HCT116 (cell line): ENCODE measurements around the gene VTI1B. TPM values are rescaled to one million over a fixed set of nuclear protein-coding genes. Genes with fewer than 3 reads are reported as not detected.

Experiments used
- ATAC-seq: fragments of 200-7000 bp; cut with Tn5 transposase; 2 replicates; pipeline ENCODE4 v1.9.1; 2020; ENCODE audit warnings: mild to moderate bottlenecking, moderate library complexity
- BruUV-seq: library from RNA; stranded (reverse); fragments of 400-500 nt; replicated peaks from 2 replicates; lab custom pipeline; 2021; lab: Mats Ljungman, UMichigan
- CTCF ChIA-PET: fragments of 300-600 bp; sonication (Branson Sonifier 250); formaldehyde crosslinking; loops from one replicate; lab custom pipeline; 2021; ENCODE audit warnings: antibody characterized with exemption; lab: Charles Lee
- POLR2A ChIA-PET: fragments of 300-600, 350-600 bp; sonication (Branson Sonifier 250); formaldehyde crosslinking; loops from one replicate; lab custom pipeline; 2021; ENCODE audit warnings: antibody characterized with exemption; lab: Charles Lee
- RAD21 ChIA-PET, 2 experiments: fragments of 300-600 bp; sonication (Branson Sonifier 250); formaldehyde crosslinking; loops; one replicate each; lab custom pipeline; 2023; ENCODE audit warnings: low total read pairs in 2 of 2; ENCODE audit not compliant: uncharacterized antibody in 2 of 2, unreplicated experiment in 2 of 2, low non-redundant PET in 1 of 2; lab: Charles Lee
- DNase-seq: peaks from one replicate; pipeline ENCODE4 v3.0.0-alpha.2; 2010; ENCODE audit warnings: low read depth, low spot score
- H2AFZ ChIP-seq: fragments of 200-600 bp; shearing (Covaris generic), sonication (generic); 2 replicates; pipeline ENCODE4 v1.6.1; 2017; ENCODE audit warnings: low read depth, mixed run types, mixed read lengths, antibody characterized with exemption, low read length; ENCODE audit not compliant: poor library complexity, severe bottlenecking
- H3K27ac ChIP-seq: 2 replicates; pipeline ENCODE4 v1.5.1; 2012; ENCODE audit warnings: low read depth, low read length
- H3K27me3 ChIP-seq: fragments of 200-600 bp; sonication (generic); 2 replicates; pipeline ENCODE4 v1.6.1; 2016; ENCODE audit warnings: mixed run types, low read length, mixed read lengths; ENCODE audit not compliant: insufficient read depth
- H3K36me3 ChIP-seq, 2 experiments: fragments of 200-500 bp in 1 of 2; fragments of 200-600 bp in 1 of 2; sonication (Bioruptor generic) in 1 of 2; sonication (generic) in 1 of 2; 2 replicates each; pipeline versions ENCODE4 v1.5.1 to v1.6.1; 2014 to 2016; ENCODE audit warnings: low read length in 2 of 2, inconsistent platforms in 1 of 2, mixed read lengths in 1 of 2, mixed run types in 1 of 2; ENCODE audit not compliant: insufficient read depth in 2 of 2, control insufficient read depth in 1 of 2
- H3K4me1 ChIP-seq, 2 experiments: fragments of 200-600 bp in 1 of 2; sonication (generic) in 1 of 2; 2 replicates each; pipeline versions ENCODE4 v1.5.1 to v1.6.1; 2012 to 2017; ENCODE audit warnings: low read length in 2 of 2, inconsistent platforms in 1 of 2, mild to moderate bottlenecking in 1 of 2, mixed read lengths in 1 of 2, mixed run types in 1 of 2, moderate library complexity in 1 of 2; ENCODE audit not compliant: insufficient read depth in 2 of 2, control insufficient read depth in 1 of 2
- H3K4me2 ChIP-seq: fragments of 200-600 bp; sonication (generic); 2 replicates; pipeline ENCODE4 v1.6.1; 2017; ENCODE audit warnings: mixed run types, low read length, mixed read lengths
- H3K4me3 ChIP-seq, 2 experiments: fragments of 200-600 bp in 1 of 2; sonication (generic) in 1 of 2; replicated peaks in 1 of 2; 2 replicates each; pipeline ENCODE4 v1.5.1; 2011 to 2016; ENCODE audit warnings: low read length in 2 of 2, control low read depth in 1 of 2, low read depth in 1 of 2, mild to moderate bottlenecking in 1 of 2, mixed read lengths in 1 of 2, mixed run types in 1 of 2
- H3K79me2 ChIP-seq: fragments of 200-600 bp; sonication (generic); 2 replicates; pipeline ENCODE4 v1.6.1; 2017; ENCODE audit warnings: mild to moderate bottlenecking, mixed run types, low read length, moderate library complexity, mixed read lengths; ENCODE audit not compliant: insufficient read depth
- H3K9ac ChIP-seq: fragments of 200-600 bp; sonication (generic); 2 replicates; pipeline ENCODE4 v1.6.1; 2016; ENCODE audit warnings: low read length, mixed read lengths
- H3K9me2 ChIP-seq: fragments of 200-600 bp; sonication (generic), shearing (Covaris generic); 2 replicates; pipeline ENCODE4 v1.6.1; 2017; ENCODE audit warnings: mixed run types, mild to moderate bottlenecking, moderate library complexity; ENCODE audit not compliant: insufficient read depth
- H3K9me3 ChIP-seq, 2 experiments: fragments of 200-500 bp in 1 of 2; fragments of 200-600 bp in 1 of 2; sonication (Bioruptor generic) in 1 of 2; sonication (generic) in 1 of 2; 2 replicates each; pipeline ENCODE4 v1.6.1; 2014 to 2017; ENCODE audit warnings: low read length in 2 of 2, mixed read lengths in 2 of 2, inconsistent platforms in 1 of 2, low read depth in 1 of 2, mild to moderate bottlenecking in 1 of 2, mixed run types in 1 of 2, moderate library complexity in 1 of 2; ENCODE audit not compliant: control insufficient read depth in 1 of 2, insufficient read depth in 1 of 2
- H4K20me1 ChIP-seq: fragments of 200-600 bp; sonication (generic), shearing (Covaris generic); 2 replicates; pipeline ENCODE4 v1.6.1; 2017; ENCODE audit warnings: mixed run types, mild to moderate bottlenecking, moderate library complexity; ENCODE audit not compliant: insufficient read depth
- ATF3 ChIP-seq: IDR thresholded peaks from 2 replicates; pipeline ENCODE4 v1.6.1; 2012
- CEBPB ChIP-seq: IDR thresholded peaks from 2 replicates; pipeline ENCODE4 v1.6.1; 2012; ENCODE audit warnings: low read depth
- CTCF ChIP-seq, 3 experiments: fragments of 200-600 bp in 1 of 3; sonication (generic) in 1 of 3; IDR thresholded peaks in 2 of 3; conservative IDR thresholded peaks in 1 of 3; 2 replicates each; pipeline ENCODE4 v1.5.1; 2012 to 2017; ENCODE audit warnings: low read depth in 2 of 3, low read length in 2 of 3, antibody characterized with exemption in 1 of 3, borderline replicate concordance in 1 of 3, control low read depth in 1 of 3, mild to moderate bottlenecking in 1 of 3, mixed read lengths in 1 of 3, mixed run types in 1 of 3, moderate library complexity in 1 of 3; ENCODE audit not compliant: insufficient read depth in 1 of 3
- EGR1 ChIP-seq: IDR thresholded peaks from 2 replicates; pipeline ENCODE4 v1.6.1; 2012; ENCODE audit warnings: low read depth
- ELF1 ChIP-seq: IDR thresholded peaks from 2 replicates; pipeline ENCODE4 v1.6.1; 2012; ENCODE audit warnings: low read depth, borderline replicate concordance
- EZH2 ChIP-seq: fragments of 200-600 bp; sonication (generic); IDR thresholded peaks from 2 replicates; pipeline ENCODE4 v1.6.1; 2017; ENCODE audit warnings: antibody characterized with exemption, mixed run types
- EZH2phosphoT487 ChIP-seq: fragments of 200-600 bp; IDR thresholded peaks from 2 replicates; pipeline ENCODE4 v1.6.1; 2018; ENCODE audit warnings: antibody characterized with exemption, borderline replicate concordance
- FOSL1 ChIP-seq: IDR thresholded peaks from 2 replicates; pipeline ENCODE4 v1.6.1; 2012; ENCODE audit warnings: low read depth
- POLR2A ChIP-seq: IDR thresholded peaks from 2 replicates; pipeline ENCODE4 v1.7.0; 2011; ENCODE audit warnings: borderline replicate concordance; ENCODE audit not compliant: insufficient read depth, insufficient read length; ENCODE audit errors: extremely low read depth
- POLR2AphosphoS5 ChIP-seq: IDR thresholded peaks from 2 replicates; pipeline ENCODE4 v1.6.1; 2011; ENCODE audit warnings: mild to moderate bottlenecking, low read depth, low read length, moderate library complexity
- RAD21 ChIP-seq: IDR thresholded peaks from 2 replicates; pipeline ENCODE4 v1.6.1; 2012; ENCODE audit warnings: low read depth, mild to moderate bottlenecking
- SIN3A ChIP-seq: IDR thresholded peaks from 2 replicates; pipeline ENCODE4 v1.6.1; 2012; ENCODE audit warnings: low read depth
- SP1 ChIP-seq: IDR thresholded peaks from 2 replicates; pipeline ENCODE4 v1.6.1; 2012; ENCODE audit warnings: low read depth
- SRF ChIP-seq: IDR thresholded peaks from 2 replicates; pipeline ENCODE4 v1.6.1; 2012; ENCODE audit warnings: low read depth
- TCF7L2 ChIP-seq: IDR thresholded peaks from 2 replicates; pipeline ENCODE4 v1.7.0; 2011; ENCODE audit warnings: borderline replicate concordance, inconsistent platforms; ENCODE audit not compliant: insufficient read depth, insufficient read length; ENCODE audit errors: extremely low read depth
- YY1 ChIP-seq: IDR thresholded peaks from 2 replicates; pipeline ENCODE4 v1.6.1; 2011; ENCODE audit warnings: low read length, low read depth, moderate library complexity, mild to moderate bottlenecking; ENCODE audit not compliant: insufficient replicate concordance; ENCODE audit errors: extremely low read depth
- ZBTB33 ChIP-seq: IDR thresholded peaks from 2 replicates; pipeline ENCODE4 v1.6.1; 2011; ENCODE audit warnings: mild to moderate bottlenecking, low read length, moderate library complexity; ENCODE audit not compliant: insufficient replicate concordance; ENCODE audit errors: extremely low read depth
- ZFX ChIP-seq: fragments of 450-650 bp; IDR thresholded peaks from 2 replicates; pipeline ENCODE4 v1.6.1; 2017
- ZNF274 ChIP-seq: fragments of 200-500 bp; sonication (Bioruptor generic); IDR thresholded peaks from 2 replicates; pipeline ENCODE4 v1.6.1; 2014; ENCODE audit warnings: mild to moderate bottlenecking, low read depth, low read length, inconsistent platforms
- intact Hi-C: fragments of 100-400 bp; cut with micrococcal nuclease; formaldehyde crosslinking; loops from 2 replicates; pipeline ENCODE4 v1.10.0; 2022
- total RNA-seq: library from RNA; stranded (reverse); gene quantifications from one replicate; pipeline ENCODE4 v1.2.1, GENCODE V29; 2021; ENCODE audit not compliant: unreplicated experiment
- TF ChIP-seq, protein P1 (sequence below): IDR thresholded peaks from 2 replicates; pipeline ENCODE4 v1.6.1; 2012; ENCODE audit warnings: low read depth

VTI1B gene
- total RNA-seq, 1 experiment from 2014 or later: 86.3 TPM

GRCh38 chr14:67717048-67717447 is 42.6 kb upstream of the VTI1B start:
- H3K9me2 ChIP-seq: no peaks in the 10 kb centered on the region
- intact Hi-C loops: no loop called here
- no peaks in the 10 kb centered on the region for H3K36me3 ChIP-seq
- POLR2A ChIA-PET: no interaction called here
- RAD21 ChIA-PET: no interaction called here
- peaks cover 6% of the 10 kb centered on the region; the same call in 1 of the 2 replicates for H3K27me3 ChIP-seq
- no peak for DNase-seq
- BruUV-seq: no TSS peak
- no peaks in the 10 kb centered on the region for H3K9me3 ChIP-seq
- CTCF ChIA-PET: no interaction called here
- no peak overlapping the region for H3K9ac ChIP-seq
- no peak for TF ChIP-seq CTCF (IDR thresholded peaks at IDR 0.05 in 2 of 3, conservative IDR thresholded peaks at IDR 0.05 in 1 of 3; ENCODE audit: borderline replicate concordance in 1 of 3, insufficient read depth in 1 of 3, low read depth in 2 of 3, low read length in 2 of 3)
- no peak for TF ChIP-seq ZNF274
- no peak for TF ChIP-seq POLR2AphosphoS5
- TF ChIP-seq ATF3: no peak
- TF ChIP-seq YY1: no peak
- no peak for TF ChIP-seq EZH2phosphoT487
- TF ChIP-seq SIN3A: no peak
- no peak for TF ChIP-seq ZFX
- TF ChIP-seq, protein P1, sequence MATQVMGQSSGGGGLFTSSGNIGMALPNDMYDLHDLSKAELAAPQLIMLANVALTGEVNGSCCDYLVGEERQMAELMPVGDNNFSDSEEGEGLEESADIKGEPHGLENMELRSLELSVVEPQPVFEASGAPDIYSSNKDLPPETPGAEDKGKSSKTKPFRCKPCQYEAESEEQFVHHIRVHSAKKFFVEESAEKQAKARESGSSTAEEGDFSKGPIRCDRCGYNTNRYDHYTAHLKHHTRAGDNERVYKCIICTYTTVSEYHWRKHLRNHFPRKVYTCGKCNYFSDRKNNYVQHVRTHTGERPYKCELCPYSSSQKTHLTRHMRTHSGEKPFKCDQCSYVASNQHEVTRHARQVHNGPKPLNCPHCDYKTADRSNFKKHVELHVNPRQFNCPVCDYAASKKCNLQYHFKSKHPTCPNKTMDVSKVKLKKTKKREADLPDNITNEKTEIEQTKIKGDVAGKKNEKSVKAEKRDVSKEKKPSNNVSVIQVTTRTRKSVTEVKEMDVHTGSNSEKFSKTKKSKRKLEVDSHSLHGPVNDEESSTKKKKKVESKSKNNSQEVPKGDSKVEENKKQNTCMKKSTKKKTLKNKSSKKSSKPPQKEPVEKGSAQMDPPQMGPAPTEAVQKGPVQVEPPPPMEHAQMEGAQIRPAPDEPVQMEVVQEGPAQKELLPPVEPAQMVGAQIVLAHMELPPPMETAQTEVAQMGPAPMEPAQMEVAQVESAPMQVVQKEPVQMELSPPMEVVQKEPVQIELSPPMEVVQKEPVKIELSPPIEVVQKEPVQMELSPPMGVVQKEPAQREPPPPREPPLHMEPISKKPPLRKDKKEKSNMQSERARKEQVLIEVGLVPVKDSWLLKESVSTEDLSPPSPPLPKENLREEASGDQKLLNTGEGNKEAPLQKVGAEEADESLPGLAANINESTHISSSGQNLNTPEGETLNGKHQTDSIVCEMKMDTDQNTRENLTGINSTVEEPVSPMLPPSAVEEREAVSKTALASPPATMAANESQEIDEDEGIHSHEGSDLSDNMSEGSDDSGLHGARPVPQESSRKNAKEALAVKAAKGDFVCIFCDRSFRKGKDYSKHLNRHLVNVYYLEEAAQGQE: no peak
- TF ChIP-seq POLR2A: no peak
- TF ChIP-seq SP1: no peak
- no peak for TF ChIP-seq ELF1
- TF ChIP-seq EGR1: no peak
- TF ChIP-seq RAD21: no peak
- TF ChIP-seq TCF7L2: no peak
- TF ChIP-seq ZBTB33: no peak
- no peak for TF ChIP-seq EZH2
- no peak for TF ChIP-seq CEBPB
- TF ChIP-seq FOSL1: no peak
- no peak for TF ChIP-seq SRF
- H3K4me1 ChIP-seq: no peaks in the 10 kb centered on the region
- no peaks in the 10 kb centered on the region for H4K20me1 ChIP-seq
- H2AFZ ChIP-seq: no peak overlapping the region
- H3K4me2 ChIP-seq: no peak overlapping the region
- ATAC-seq: no peak
- no peaks in the 10 kb centered on the region for H3K79me2 ChIP-seq
- no peak overlapping the region for H3K4me3 ChIP-seq
- H3K27ac ChIP-seq: no peak overlapping the region
